ENCODE data around the gene CPHXL.

Gene CPHXL

DNA sequence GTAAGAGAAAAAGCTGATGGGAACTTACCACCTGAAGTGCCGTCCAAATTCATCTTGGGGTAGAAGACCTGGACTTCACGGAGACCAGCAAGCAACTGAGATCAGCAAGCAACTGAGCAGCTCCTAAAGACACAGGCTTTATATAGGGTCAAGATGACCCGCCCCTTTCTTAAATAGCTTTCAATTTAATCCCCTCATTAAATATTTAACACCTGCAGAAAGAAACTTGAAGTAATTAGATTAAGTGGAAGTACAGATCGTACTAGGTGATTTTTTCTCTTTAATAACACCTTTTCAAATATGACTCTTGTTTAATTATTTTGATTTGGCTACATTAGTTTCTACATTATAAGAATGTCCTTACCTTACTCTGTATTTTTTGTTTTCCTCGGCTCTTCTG is at the start of gene CPHXL:
CPHXL (minus strand) TSS at position 101 of the 400 bp plus-strand sequence; CDS start at position 53, 48 bp downstream.
- FAIRE-seq (no peak), DNase-seq (ENCODE audit: low spot score) (no peak)

DNA sequence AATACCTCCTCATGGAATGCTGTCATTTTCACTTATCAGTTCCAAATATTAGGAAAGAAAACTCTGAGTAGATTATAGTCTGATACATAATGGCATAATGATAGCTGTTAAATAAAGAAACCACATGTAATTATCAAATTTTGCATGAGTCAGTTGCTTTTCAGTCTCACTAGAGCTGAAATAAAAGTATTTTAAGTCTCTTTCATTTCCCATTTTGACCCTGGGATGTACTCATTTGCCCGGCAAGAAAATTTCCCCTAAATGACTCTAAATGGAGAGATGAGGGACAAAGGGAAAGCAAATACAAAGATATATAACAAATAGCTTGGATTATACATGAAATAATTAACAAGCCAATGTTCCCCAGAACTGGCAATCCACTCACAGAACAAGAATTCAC is 47.9 kb upstream of the CPHXL start:
- no peak for FAIRE-seq
- DNase-seq (ENCODE audit: low spot score), result no peak

DNA sequence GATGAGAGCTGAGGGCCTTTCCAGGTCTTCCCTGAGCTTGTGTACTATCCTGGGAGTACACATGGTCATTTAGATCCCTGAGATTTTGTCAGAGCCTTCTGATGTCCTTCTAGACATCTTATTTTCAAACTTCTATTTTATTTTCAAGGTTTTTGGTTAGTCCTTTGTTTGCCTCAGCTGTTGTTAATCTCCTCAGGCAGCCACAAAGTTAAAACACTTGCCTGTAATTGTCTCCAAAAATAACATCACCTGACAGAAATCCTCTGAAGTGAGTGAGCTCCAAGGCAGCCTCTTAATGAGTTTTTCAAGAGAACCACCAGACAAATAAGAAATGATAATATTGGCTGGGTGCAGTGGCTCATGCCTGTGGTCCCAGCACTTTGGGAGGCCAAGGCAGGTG is 43.8 kb upstream of the CPHXL start:
- FAIRE-seq, result no peak
- no peak for DNase-seq (ENCODE audit: low spot score)

DNA sequence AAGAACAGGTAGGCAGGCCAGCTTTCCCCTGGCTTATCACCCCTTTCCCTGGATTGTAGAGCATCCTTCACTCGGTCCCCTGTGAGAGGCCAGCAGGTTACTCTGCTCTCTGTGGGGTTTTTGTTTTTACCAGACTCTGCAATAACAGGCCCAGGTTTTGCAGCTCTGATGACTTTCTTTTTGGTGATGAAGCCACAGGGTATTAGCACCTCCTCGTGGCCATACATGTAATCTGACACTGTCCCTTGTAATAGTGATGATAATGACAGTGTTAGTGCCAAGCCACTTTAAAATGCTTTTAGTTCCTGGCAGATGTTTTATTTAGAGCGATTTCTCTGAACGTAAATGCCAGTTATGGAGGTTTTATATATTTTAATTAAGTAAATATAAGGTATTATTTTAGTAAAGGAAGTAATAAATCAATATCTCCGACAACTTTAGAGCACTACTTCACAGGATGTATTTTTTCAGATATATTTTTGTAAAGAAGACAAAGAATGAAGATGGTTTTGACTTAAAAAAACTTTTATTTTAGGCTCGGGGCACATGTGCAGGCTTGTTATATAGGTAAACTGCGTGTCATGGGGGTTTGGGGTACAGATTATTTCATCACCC is 38.0 kb upstream of the CPHXL start:
- FAIRE-seq (peak; percentile 17), DNase-seq (ENCODE audit: low spot score) (peak; percentile 49)

DNA sequence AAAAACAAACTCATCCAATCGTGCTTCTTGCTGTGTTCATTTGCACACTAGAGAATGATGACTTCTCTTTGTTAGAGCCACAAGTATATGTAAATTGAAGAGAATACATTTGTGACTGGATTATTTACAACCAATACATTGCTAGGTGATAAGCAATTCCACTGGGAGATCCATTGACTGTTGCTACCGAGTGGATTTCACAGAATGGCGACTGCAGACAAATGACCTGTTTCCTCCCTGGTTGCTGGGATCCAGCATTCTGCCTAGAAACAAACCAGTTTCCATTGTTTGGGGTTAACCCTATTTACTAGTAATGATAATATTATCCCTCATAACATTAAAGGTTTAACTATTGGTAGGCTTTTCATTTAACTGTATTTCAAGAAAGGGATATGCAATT is 36.9 kb upstream of the CPHXL start:
- DNase-seq (ENCODE audit: low spot score) (no peak), FAIRE-seq (no peak)

DNA sequence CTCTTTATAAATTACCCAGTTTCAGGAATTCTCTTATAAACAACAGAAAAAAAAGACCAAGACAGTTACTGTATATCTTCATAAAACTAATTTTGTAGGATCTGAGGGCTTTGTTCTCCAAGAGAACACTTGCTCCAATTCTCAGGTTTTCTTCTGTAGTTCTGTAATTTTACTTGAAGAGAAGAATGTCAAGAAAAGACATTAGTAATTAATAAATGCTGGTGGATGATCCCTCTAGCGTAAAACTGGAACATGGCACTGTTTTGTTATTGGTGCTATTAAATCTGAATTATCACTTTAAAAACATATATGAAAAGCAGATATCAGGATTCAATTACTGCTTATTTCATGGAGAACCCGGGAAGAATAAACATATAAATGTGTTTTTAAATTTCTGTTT is 36.5 kb upstream of the CPHXL start:
- FAIRE-seq (no peak), DNase-seq (ENCODE audit: low spot score) (no peak)

DNA sequence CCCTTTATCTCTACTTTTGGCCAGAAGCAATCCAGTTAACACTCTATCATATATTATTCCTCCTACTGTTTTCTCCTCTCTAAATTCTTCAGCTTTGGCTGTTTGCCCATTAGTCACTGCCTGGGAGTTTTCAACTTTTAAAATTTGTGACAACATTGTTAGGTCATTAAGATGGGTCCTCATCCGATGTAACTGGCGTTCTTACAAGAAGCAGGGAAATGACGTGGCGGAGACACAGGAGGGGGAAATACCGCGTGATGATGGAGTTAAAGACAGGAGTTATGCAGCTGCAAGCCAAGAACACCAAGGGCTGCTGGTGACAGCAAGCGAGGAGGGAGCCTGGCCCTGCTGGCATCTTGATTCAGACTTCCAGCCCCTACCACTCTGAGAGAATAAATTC is 34.8 kb upstream of the CPHXL start:
- FAIRE-seq (no peak), DNase-seq (ENCODE audit: low spot score) (no peak)

DNA sequence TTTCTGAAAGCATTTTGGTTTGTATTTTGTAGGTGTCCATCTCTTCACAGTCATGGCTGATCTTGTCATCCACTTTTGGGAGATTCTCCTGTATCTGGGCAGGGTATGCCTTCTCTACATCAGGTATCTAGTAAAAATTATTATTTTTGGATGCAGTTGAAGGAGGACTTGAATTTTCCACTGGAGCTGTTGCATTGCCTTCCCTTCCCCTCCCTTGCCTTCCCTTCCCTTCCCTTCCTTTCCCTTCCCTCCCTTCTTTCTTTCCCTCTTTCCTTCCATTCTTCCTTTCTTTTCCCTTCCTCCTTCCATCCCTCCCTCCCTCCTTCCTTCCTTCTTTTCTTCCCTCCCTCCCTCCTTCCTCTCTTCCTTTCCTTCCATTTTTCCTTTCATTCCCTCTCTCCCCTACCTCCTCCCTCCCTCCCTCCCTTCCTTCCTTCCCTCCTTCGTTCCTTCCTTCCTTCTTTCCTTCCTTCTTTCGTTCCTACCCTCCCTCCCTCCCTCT is 33.8 kb upstream of the CPHXL start:
- DNase-seq (ENCODE audit: low spot score), result no peak
- FAIRE-seq, result no peak

DNA sequence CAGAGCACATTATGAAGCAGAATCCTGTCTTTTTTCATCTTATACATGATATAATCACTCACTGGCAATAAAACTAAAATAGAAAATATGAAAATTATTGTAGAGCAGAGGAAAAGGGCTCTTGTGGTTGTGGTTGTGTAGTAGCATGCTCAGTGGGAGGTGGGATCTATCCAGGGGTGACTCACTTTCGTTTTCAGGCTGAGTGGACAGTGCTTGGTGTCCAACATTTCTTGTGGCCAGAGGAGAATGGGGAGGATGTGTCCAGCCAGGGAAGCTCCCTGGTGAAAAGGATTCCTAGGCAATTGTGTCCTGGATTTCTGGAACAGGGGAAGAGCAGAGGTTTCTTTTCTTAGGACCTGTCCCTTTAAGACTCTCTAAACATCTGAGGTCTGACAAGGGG is 31.9 kb upstream of the CPHXL start:
- peak; percentile 71 for FAIRE-seq
- peak; percentile 68 for DNase-seq (ENCODE audit: low spot score)

DNA sequence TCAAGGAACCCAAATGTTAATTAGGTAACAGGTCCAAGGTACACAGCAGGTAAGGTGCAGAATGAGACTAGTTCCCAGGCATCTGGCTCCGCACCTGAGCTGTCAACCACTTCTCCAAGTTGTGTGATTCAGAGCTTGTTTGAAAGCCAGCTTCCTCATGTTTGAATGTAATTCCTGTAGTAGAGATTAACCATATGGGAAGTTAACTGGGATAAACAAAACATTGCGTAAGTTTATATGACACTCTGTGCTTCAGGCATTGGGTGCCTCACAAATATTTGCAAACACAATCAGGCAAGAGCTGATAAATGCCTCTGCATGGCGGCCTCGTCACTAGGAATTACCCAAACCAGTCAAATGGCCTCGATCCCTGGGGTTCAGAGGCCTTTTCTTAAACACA is 27.9 kb upstream of the CPHXL start:
- no peak for FAIRE-seq

DNA sequence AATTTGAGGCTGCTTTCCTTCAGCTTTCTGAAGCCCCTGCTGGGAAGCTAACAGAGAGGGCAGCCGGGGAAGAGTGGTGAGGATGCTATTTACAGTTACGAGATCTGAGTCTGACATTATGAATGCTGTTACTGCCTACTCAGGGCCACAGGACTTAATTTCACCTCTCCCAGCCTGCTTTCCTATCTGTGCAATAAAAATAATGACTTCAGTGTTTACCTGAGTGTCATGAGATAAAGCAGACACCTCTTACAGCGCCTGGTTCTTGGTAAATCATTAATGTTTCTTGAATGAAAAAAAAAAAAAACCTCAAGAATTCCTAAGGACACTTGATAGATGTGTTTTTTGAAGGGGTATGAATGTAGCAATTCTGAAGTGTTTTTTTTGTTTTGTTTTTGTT is 24.2 kb upstream of the CPHXL start:
- no peak for FAIRE-seq
- DNase-seq (ENCODE audit: low spot score), result no peak

More for the DNA sequence above, 27.9 kb upstream of the CPHXL start:
- no peak for DNase-seq (ENCODE audit: low spot score)

DNA sequence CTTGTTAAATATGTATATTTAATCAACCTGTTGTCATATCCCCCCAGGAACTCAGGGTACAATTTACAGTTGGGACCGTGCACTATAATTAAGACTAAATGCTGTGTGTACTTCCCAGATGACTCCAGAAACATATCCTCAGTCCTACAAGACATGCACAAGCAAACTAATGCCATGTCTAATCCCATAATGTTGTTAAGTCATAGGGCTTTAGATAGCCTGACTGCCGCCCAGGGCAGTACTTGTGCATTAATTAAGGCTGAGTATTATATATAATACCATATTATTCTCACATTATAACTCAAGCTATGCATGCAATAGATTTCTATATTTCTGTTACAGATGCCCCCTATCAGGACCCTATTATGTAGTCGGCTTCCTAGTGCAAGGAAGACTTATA is 20.1 kb upstream of the CPHXL start:
- FAIRE-seq, result no peak
- DNase-seq (ENCODE audit: low spot score), result no peak

DNA sequence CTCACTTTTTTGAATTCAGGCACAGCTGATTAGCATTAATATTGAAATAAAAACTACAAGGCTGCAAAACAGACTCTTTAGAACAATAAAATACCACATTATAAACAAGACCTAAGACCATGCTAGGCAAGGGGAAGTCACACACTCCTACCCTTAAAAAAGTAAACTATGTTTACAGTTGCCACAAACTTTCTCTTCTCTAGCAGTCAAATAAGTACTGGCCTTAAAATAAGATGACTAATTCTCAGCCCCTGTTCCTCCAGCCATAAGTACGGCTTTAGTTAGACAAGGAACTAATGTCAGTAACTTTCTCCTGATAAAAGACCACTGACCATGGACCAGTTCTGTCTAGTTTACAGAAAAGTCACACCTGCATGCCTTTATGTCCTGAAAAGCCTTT is 19.5 kb upstream of the CPHXL start:
- FAIRE-seq, result no peak
- DNase-seq (ENCODE audit: low spot score), result no peak

DNA sequence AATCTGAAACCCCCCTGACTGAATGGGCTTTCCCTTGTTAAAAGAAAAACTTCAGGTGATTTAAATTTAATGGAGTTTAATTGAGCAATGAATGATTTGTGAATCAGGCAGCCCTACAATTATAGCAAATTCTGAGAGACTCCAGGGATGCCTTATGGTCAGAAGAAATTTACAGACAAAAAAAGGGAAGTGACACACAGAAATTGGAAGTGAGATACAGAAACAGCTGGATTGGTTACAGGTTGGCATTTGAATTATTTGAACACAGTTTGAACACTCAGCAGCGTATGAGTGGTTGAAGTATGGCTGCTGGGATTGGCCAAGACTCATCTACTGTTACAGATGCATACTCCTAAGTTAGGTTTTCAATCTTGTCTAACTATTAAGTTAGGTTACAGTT is 19.0 kb upstream of the CPHXL start:
- FAIRE-seq (no peak), DNase-seq (ENCODE audit: low spot score) (no peak)

DNA sequence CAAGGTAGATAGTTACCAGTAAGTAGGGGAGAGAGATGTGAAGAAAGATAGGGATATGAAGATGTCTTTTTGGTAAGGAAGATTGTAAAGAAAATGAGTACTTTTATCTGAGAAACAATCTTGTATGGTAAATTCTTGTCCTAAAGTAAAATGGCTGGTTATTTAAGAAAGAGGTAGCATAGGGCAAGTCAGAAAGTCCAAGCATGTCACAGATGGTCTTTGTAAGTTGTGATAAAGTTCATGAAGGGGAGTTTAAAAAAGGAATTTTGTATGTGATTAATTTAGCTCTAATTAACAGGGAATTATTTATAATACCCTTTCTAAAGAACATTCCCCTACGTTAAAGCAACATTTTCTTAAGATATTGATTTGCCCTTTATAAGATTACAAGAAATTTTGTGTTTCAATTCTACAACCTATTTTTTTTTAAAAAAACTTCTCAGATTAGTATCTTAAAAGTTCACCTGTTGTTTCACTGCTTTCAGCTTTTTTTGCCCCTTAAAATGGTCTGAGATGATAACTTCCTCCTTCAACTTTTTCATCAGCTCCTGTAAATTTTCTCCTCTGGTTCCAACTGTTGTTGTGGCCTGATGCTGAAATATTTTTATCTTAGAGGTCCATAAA is 16.2 kb upstream of the CPHXL start:
- FAIRE-seq, result no peak
- DNase-seq (ENCODE audit: low spot score), result no peak

DNA sequence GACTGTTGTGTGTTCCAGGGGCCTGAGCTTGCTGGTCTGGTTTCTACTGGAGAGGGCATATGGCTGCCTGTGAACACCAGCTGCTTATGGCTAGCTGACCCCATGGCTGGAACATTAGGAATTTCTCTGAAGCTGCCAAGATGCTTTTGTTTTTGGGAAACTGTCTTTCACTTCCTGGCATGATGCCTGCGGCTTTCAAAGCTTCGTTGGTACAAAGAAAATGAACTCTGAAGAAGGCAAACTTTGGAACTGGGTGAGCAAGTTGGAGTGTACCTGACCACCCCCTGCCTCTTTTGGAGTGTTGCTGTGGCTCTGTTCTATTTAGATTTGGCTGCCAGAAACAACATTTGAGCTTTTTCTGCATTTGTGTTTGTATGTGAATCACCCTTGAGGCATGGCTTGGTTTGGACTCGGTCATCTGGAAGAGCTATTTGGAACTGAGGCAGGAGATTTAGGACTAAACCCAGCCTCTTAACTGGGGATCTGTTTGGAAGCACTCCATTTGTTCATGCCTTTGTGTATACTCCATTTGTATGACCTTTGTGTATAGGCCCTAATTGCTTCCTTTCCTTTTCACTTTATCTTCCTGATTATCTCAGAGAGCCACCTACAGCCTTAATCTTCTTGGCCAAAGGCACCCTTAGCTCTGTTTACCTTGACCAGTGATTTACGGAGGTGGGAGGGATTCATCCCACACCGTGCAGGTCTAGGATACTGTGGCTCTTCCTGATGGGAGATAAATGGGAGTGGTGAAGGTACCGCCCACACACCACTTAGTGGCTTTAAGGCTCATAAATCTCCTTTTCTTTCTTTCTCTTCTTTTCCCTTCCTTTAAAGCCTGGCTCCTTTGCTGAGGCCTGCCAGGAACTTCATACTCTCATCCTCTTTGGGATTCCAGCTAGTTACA is 7.3 kb upstream of the CPHXL start:
- DNase-seq (ENCODE audit: low spot score) (no peak), FAIRE-seq (no peak)

DNA sequence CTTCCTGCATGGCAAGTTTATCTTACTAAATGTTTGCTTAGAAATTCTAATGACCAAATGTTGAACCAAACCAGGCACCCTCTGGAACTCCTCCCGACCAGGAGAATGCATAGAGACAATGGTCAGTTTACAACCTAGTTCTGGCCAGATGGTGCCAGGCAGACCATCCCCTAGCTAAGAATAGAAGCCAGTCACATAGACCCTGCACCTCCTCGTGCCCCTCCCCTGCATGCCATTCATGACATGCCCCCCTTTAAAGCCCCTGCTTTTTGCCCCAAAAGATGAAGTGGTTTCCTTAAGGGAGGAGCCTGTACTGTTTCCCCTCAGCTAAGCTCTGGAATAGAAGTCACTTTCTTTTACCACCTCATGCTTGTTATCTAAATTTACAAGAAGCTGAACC is 6.6 kb upstream of the CPHXL start:
- no peak for FAIRE-seq
- DNase-seq (ENCODE audit: low spot score), result no peak

DNA sequence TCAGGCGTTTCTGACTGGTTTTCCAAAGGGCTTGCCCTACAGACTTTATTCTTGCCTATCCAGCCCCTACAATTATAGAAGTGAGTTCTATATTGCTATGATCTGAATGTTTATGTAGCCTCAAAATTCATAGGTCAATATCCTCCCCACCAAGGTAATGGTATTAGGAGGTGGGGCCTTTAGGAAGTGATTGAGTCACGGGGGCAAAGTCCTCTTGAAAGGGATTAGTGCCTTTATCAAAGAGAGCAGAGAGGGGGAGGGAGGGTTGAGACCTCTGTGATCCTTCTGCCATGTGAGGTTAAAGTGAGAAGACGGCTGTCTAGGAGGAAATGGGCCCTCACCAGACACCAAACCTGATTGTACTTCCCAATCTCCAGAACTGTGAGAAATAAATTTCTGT is 931 bp upstream of the CPHXL start:
- no peak for DNase-seq (ENCODE audit: low spot score)
- FAIRE-seq, result no peak

DNA sequence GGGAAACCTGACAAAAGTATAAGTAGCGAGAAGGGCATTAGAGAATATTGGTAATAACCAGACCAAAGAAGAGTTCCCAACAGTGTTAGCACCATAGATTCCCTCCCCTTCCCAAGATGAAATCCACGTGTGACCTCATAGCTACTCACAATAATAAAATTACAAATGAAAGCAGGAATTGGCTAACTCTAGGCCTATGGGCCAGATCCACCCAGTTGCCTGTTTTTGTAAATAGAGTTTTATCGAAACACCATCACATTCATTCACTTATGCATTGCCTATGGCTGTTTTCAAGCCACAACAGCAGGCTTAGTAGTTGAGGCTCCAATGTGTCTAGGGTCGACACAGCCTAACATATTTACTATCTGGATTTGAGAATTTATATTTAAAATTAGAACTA is 7.8 kb downstream of the CPHXL start:
- FAIRE-seq, result no peak
- DNase-seq (ENCODE audit: low spot score), result no peak

DNA sequence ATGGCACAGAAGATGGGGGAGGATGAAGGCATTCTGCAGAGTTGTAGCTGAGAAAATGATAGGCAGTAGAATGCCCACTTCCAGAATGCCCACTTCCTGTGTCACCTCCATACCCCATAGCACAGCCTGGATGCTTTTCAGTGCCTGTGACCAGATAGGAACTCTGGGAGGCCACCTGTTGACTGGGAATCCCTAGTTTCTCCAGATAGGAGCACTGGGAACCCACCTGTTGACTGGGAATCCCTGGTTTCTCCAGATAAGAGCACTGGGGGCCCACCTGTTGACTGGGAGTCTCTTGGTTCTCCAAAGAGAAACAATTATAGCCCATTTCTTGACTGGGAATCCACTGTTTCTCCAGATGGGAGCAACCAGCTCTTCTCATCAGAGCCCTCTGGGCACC is 11.6 kb downstream of the CPHXL start:
- FAIRE-seq, result no peak
- no peak for DNase-seq (ENCODE audit: low spot score)

DNA sequence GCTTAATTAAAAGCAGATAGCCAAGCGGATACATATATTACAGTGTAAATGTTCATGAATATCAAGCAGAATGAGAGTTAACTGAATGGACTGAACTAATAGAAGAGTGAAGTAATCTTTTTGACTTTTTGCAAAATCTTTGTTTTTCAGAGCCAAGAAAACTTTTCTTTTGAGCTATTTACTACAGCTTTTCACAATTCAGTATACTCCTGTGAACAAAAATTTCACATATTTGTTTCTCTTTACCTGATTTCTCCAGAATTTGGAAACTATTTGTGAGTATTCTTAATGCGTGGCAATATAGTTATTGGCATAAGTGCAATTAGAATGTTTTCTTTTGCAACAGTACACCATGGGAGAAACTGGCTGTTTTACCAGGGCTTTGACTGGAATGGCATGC is 15.9 kb downstream of the CPHXL start:
- DNase-seq (ENCODE audit: low spot score) (no peak), FAIRE-seq (no peak)

DNA sequence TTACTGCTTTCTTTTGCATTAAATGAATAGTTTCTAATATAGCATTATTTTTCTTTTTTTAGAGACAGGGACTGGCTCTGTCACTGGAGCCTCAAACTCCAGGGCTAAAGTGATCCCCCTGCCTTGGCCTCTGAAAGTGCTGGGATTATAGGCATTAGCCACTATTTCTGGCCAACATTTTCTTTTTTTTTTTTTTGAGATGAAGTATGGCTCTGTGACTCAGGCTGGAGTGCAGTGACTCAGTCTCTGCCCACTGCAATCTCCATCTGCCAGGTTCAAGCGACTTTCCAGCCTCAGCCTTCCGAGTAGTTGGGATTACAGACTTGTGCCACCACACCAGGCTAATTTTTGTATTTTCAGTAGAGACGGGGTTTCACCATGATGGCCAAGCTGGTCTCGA is 23.0 kb downstream of the CPHXL start:
- no peak for DNase-seq (ENCODE audit: low spot score)
- FAIRE-seq, result no peak
